ENCODE measurements around the gene CPED1.

GRCh38 chr7:121046893-121047468 is 58.5 kb downstream of the CPED1 start:
- TF ChIP-seq EP300 (IDR thresholded peaks at IDR 0.05) (no peak), POLR2A (IDR thresholded peaks at IDR 0.05) (no peak)
- TF ChIP-seq, protein P1, sequence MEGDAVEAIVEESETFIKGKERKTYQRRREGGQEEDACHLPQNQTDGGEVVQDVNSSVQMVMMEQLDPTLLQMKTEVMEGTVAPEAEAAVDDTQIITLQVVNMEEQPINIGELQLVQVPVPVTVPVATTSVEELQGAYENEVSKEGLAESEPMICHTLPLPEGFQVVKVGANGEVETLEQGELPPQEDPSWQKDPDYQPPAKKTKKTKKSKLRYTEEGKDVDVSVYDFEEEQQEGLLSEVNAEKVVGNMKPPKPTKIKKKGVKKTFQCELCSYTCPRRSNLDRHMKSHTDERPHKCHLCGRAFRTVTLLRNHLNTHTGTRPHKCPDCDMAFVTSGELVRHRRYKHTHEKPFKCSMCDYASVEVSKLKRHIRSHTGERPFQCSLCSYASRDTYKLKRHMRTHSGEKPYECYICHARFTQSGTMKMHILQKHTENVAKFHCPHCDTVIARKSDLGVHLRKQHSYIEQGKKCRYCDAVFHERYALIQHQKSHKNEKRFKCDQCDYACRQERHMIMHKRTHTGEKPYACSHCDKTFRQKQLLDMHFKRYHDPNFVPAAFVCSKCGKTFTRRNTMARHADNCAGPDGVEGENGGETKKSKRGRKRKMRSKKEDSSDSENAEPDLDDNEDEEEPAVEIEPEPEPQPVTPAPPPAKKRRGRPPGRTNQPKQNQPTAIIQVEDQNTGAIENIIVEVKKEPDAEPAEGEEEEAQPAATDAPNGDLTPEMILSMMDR (IDR thresholded peaks at IDR 0.05): no peak
